ENCODE results near the gene AIM2. TPM values are rescaled to one million over a fixed set of nuclear protein-coding genes. Genes with fewer than 3 reads are reported as not detected.

The AIM2 gene
- total and polyA plus RNA-seq, 2 of the 4 experiments (the other 2 are of a cell fraction), result not detected

DNA sequence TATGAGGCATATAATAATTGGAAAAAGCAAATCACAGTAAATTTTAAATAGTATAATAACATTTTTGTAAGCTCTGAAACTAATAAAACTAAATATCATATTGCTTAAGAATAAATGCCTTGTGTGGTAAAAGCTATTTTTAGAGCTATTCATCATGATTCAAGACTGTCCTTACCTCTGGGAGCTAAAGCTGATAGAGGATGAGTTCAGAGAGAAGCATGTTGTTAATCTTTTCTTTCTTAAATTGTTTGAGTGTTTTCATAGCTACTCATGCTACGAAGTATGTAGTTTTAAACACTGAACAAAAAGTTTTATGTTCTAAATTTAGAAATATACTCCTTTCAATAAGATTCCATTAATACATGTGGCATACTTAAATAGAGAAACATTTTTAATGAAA is 36.4 kb downstream of the AIM2 start:
- peak; percentile 84 for DNase-seq
- Histone ChIP-seq H3K4me1 (ENCODE audit: control insufficient read depth, insufficient read depth, low read length) (peaks cover 4% of the 10 kb centered on the region; the same call in 1 of the 2 replicates), H2BK20ac (ENCODE audit: low read depth, low read length) (peak overlapping the region; percentile 40; the same call in 1 of the 2 replicates), H3K79me1 (ENCODE audit: low read depth in 1 of 2, low read length in 2 of 2) (peaks cover 22 to 27% of the 10 kb centered on the region in 2 experiments), H4K20me1 (ENCODE audit: insufficient read depth, low read length) (no peaks in the 10 kb centered on the region), H3K56ac (ENCODE audit: extremely low read depth, insufficient read depth, low read length) (no peak overlapping the region), H2BK5ac (ENCODE audit: low read depth, low read length, poor library complexity, severe bottlenecking) (peak overlapping the region; percentile 85), H3K9me3 (ENCODE audit: control insufficient read depth, insufficient read depth, low read length) (no peaks in the 10 kb centered on the region), H3K9me1 (ENCODE audit: insufficient read depth, low read length) (peaks cover 5% of the 10 kb centered on the region), H3K14ac (replicated peaks; ENCODE audit: low read depth, low read length) (no peak overlapping the region), H4K5ac (ENCODE audit: low read depth, low read length) (no peak overlapping the region), H3K23ac (ENCODE audit: low read depth, low read length) (no peak overlapping the region; the same call in 1 of the 2 replicates), H4K8ac (ENCODE audit: low read depth in 2 of 2, low read length in 2 of 2) (no peak overlapping the region), H2AK5ac (ENCODE audit: low read depth, low read length) (no peak overlapping the region), H3K4me2 (ENCODE audit: low read depth, low read length) (peak overlapping the region; percentile 72; the same call in 1 of the 2 replicates), H3K36me3 (ENCODE audit: control insufficient read depth, insufficient read depth, low read length) (peaks cover 34% of the 10 kb centered on the region), H3K27ac (ENCODE audit: insufficient read depth, low read length) (no peak overlapping the region), H2AFZ (replicated peaks; ENCODE audit: low read length, poor library complexity) (no peak overlapping the region), H3K4ac (ENCODE audit: low read depth, low read length) (peak overlapping the region; percentile 84; the same call in 1 of the 2 replicates), H3K18ac (ENCODE audit: low read depth, low read length) (peak overlapping the region; percentile 83; the same call in 1 of the 2 replicates), H4K91ac (ENCODE audit: insufficient read depth, low read depth, low read length) (no peak overlapping the region), H2BK15ac (ENCODE audit: low read depth, low read length) (no peak overlapping the region), H3K9ac (ENCODE audit: low read depth, low read length) (no peak overlapping the region), H2AK9ac (replicated peaks; ENCODE audit: low read depth, low read length, poor library complexity) (no peak overlapping the region), H2BK120ac (ENCODE audit: low read depth, low read length) (peak overlapping the region; percentile 87; the same call in 1 of the 2 replicates), H3K4me3 (ENCODE audit: insufficient read depth, low read depth, low read length) (no peak overlapping the region), H3K27me3 (ENCODE audit: control insufficient read depth, insufficient read depth, low read length) (no peaks in the 10 kb centered on the region)
- no peak for TF ChIP-seq MXI1 (IDR thresholded peaks at IDR 0.05; ENCODE audit: borderline replicate concordance, low read depth, low read length)
- peak; percentile 65; the same call in 1 of the 2 replicates for TF ChIP-seq CEBPB (IDR thresholded peaks at IDR 0.05; ENCODE audit: low read depth, low read length)
- peak; percentile 33 for TF ChIP-seq RCOR1 (IDR thresholded peaks at IDR 0.05; ENCODE audit: insufficient replicate concordance, low read length)
- BruUV-seq (replicated peaks), result no TSS peak
- ChIA-PET CTCF (interaction anchor here (0.6 kb wide), 1 partner anchor 50 kb away, joined by 8 read pairs; no protein-coding TSS in a partner anchor), POLR2A (ENCODE audit: unreplicated experiment) (no interaction called here)
- dilution Hi-C loops (cut with HindIII; ENCODE audit: low sequenced_read_pairs, unreplicated experiment), result no loop called here
- intact Hi-C loops (cut with micrococcal nuclease), result loop anchor here (1.0 to 2.0 kb wide), 2 partner anchors 14 to 21 kb away; no protein-coding TSS in a partner anchor
- ATAC-seq (ENCODE audit: low read depth), result peak; percentile 90
- in situ Hi-C loops (cut with MboI; ENCODE audit: low sequenced_read_pairs), result no loop called here
- no CpG with 5 or more reads among the region's 1 CpG for WGBS, 2 experiments (ENCODE audit: extremely low coverage in 2 of 2, insufficient read length in 1 of 2)

Data from IMR-90 (cell line).